Stimulated activated CD8-positive, alpha-beta memory T cell treated with anti-CD3 and anti-CD28 coated beads, Interleukin-12 subunit alpha, Interleukin-12 subunit beta, amount 100 ng/mL, for 4 hours (primary cell): Measurements from ENCODE around the gene ZFR2.
"Not testable (repeated sequence)": the region's sequence is repeated elsewhere in the genome, so short reads cannot be mapped to it uniquely, and the experiment has no call there.

Source experiments
- DNase-seq: peaks from one replicate; pipeline ENCODE4 v3.0.0-alpha.2; 2020; ENCODE audit warnings: low read depth

The ZFR2 gene

DNA sequence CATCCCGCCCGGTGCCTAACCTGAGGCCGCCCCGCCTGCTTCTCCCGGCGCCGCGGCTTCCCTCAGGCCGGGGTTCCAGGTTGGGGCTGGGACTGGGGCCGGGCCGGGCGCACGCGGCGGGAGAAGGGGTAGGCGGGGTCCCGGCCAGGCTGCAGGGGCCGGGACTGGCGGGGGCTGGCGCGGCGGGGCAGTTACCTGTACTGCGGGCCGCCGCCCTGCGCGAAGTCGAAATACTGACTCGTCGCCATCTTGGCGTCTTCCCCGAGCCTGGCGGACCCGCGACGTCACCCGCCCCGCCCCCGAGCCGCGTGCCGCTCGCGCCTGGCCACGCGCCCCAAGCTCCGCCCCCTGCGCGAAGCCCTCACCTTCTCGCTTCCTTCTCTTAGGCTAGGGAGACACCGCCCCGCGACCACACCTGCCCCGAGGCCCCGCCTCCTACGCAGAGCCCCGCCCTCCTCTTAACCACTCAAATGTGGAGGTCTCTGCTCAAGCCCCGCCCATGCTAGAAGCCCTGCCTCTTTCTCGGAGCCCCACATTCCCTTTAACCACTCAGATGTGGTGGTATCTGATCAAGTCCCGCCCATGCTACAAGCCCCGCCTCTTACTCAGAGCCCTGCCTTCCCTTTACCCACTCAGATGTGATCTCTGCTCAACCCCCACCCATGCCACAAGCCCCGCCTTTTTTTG is at the start of gene ZFR2:
Gene ZFR2, minus strand, starts transcription at position 269 of the 687 bp plus-strand sequence. Its CDS starts 21 bp downstream, at position 248.
- no peak for DNase-seq

DNA sequence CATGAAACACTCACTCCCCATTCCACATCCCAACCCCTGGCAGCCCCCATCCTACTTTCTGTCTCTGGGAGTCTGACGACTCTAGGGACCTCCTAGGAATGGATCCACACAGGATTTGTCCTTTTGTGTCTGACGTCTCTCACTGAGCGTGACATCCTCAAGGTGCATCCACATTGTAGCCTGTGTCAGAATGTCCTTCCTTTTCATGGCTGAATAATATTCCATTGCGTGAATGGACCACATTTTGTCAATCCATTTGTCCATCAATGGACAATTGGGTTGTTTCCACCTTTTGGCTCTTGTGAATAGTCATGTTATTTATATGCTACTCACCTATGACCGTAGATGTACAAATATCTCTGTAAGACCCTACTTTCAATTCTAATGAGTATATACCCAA is 47.2 kb upstream of the ZFR2 start:
- no peak for DNase-seq

DNA sequence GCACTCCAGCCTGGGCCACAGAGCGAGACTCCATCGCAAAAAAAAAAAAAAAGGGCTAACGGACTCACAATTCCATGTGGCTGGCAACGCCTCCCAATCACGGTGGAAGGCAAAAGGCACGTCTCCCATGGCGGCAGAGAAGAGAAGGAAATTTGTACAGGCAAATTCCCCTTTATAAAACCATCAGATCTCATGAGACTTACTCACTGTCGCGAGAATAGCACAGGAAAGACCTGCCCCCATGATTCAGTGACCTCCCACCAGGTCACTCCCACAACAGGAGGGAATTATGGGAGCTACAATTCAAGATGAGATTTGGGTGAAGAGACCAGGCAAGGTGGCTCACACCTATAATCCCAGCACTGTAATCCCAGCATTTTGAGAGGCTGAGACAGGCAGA is 45.4 kb upstream of the ZFR2 start:
- DNase-seq = no peak

DNA sequence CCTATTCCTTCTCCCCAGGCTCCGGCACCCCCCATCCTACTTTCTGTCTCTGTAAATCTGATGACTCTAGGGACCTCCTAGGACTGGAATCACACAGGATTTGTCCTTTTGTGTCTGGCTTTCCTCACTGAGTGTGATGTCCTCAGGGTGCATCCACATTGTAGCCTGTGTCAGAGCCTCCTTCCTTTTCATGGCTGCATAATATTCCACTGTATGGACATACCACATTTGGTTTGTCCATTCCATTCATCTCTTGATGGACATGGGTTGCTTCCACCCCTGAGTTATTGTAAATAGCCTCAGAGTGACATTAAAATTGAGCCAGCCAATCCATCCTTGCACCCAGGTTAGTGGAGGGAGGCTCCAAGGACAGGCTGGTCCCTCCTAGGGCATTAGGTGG is 41.3 kb upstream of the ZFR2 start:
- DNase-seq = no peak

DNA sequence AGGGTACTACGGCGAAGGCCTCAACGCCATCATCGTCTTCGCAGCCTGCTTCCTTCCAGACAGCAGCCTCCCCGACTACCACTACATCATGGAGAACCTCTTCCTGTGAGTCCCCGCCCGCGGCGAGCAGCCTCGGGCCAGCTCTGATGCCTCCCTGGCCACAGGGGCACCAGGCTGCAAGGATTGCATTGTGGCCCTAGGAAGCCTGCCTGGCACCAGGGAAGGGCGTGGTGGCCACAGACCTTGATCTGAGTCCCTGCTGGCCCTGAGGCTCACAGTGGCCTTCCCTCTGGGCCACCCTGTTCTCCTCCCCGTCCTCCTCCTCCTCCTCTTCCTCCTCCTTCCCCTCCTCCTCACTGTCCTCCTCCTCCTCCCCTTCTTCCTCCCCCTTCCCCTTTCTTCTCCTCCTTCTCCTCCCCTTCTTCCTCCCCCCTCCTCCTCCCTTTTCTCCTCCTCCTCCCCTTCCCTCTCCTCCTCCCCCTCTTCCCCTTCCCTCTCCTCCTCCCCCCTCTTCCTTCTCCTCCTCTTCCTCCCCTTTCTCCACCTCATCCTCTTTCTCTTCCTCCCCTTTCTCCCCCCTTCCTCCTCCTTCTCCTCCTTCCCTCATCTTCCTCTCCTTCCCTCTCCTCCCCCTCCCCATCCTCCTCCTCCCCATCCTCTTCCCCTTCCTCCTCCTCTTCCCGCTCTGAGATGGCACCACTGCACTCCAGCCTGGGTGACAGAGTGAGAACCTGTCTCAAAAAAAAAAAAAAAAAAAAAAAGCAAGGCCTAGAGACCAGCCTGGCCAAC is 39.6 kb upstream of the ZFR2 start:
- DNase-seq = no peak

DNA sequence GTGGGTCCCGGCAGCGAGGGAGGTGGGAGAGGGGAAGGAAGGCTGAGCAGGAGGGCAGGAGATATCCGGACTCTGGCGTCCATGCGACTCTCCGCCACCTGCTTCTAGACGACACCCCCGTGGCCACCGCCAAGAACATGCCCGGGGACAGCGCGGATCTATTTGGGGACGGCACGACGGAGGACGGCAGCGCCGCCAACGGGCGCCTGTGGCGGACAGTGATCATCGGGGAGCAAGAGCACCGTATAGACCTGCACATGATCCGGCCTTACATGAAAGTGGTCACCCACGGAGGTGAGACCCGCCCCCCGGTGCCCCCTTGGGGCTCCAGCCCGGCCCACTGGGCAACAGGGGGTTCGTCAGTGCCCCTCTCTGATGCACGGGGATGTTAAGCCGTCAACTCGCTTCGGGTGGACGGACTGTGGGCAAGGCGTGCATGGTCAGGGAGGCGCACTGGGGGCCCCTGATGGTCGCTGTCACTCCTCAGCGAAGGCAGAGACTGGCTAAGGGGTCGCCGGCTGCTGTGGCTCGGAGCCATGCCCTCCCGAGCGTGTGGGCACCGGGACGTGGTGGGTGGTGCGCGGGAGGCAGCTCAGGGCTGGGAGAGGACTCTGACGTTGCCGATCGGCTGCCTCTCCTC is 38.9 kb upstream of the ZFR2 start:
- no peak for DNase-seq

DNA sequence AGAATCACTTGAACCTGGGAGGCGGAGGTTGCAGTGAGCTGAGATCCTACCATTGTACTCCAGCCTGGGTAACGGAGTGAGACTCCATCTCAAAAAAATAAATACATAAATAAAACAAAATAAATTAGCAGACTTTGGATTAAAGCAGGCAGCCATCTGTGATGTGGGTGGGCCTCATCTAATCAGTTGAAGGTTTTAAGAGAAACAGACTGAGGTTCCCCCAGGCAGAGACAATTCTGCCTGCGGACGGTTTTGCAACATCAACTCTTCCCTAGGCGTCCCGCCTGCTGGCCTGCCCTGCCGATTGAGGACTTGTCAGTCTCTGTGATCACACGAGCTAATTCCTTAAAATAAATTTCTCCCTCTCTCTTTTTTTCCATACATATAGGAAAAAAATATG is 35.4 kb upstream of the ZFR2 start:
- DNase-seq = no peak

DNA sequence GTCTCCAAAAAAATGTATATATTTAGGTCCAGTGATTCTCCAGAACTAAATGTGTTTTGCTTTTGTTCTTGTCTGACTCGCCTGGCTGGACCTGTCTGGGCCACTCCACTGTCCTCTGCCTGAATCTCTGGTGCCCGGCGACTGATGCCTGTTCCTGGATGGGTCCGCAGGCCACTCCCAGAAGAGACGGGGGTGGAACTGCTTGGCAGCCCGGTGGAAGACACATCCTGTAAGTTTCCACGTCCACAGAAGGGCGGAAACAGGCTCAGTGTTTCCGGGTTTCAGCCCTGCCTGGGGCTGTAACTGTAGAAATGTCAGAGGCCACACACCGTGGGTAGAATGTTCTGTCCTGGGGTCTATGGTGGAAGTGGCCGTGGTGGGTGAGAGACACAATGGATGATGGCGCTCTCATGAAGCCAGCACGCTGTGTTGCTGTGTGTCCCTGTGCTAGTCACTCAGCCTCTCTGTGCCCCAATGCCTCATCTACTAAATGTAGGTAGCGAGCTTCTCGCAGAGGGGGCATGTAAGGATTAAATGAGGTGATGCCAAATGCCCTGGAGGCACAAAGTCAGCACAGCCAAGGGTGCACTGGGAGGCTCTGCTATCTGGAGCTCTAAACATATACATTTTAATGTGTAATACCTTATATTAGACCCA is 33.6 kb upstream of the ZFR2 start:
- DNase-seq = no peak

DNA sequence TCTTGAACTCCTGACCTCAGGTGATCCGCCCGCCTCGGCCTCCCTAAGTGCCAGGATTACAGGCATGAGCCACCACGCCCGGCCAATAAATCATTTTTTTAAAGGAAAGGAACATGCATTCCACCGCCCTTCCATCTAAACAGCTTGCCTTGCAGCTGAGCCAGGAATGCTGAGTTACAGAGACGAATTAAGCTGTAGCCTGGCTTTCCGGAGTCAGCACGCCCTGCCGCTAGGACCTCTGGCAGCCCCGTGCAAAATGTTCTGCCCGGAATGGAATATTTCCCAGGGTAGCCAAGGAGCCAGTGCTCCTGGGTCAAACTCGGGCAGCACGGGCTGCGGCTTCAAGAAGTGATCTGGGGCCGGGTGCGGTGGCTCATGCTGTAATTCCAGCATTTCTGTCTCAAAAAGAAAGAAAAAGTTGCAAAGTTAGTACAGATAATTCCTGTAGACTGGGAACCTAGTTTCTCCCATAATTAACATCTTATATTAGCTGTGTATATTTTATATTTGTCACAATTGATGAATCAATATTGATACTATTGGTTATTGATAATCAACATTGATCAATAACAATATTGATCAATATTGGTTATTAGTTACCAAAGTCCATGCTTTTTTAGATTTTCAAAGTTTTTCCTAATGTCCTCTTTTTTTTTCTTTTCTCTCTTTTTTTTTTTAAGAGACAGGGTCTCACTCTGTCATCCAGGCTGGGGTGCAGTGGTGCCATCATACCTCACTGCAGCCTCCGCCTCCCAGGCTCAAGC is 30.9 kb upstream of the ZFR2 start:
- DNase-seq = no peak

DNA sequence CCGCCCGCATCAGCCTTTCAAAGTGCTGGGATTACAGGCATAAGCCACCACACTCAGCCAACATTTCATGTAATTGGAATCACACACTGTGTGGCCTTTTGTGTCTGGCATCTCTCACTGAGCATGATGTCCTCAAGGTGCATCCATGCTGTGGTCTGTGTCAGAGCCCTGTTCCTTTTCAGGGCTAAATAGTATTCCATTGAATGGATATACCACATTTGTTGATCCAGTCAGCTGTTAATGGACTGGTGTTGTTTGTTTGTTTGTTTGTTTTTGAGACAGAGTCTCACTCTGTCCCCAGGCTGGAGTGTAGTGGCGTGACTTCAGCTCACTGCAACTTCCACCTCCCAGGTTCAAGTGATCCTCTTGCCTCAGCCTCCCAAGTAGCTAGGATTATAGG is 29.6 kb upstream of the ZFR2 start:
- no peak for DNase-seq

DNA sequence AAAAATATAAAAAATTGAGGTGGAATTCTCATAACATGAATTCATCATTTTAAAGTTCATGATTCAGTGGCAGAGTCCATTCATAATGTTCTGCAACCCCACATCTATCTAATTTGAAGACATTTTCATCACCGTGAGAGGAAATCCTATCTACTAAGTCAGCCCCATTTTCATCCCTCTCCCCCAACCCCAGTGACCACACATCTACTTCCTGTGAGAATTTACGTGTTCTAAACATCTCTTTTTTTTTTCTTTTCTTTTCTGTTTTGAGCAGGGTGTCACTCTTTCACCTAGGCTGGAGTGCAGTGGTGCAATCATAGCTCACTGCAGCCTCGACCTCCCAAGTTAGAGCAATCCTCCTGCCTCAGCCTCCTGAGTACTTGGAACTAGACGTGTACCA is 29.1 kb upstream of the ZFR2 start:
- DNase-seq = no peak

DNA sequence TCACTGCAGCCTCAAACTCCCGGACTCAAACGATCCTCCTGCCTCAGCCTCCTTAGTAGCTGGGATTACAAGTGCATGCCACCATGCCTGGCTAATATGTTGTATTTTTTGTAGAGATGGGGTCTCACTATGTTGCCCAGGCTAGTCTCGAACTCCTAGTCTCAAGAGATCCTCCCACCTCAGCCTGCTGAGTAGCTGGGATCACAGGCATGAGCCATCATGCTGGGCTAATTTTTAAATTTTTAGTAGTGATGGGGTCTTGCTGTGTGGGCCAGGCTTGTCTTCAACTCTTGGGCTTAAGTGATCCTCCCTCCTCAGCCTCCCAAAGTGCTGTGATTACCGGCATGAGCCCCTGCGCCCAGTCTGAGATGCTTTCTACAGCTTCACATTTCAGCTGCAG is 26.9 kb upstream of the ZFR2 start:
- no peak for DNase-seq

DNA sequence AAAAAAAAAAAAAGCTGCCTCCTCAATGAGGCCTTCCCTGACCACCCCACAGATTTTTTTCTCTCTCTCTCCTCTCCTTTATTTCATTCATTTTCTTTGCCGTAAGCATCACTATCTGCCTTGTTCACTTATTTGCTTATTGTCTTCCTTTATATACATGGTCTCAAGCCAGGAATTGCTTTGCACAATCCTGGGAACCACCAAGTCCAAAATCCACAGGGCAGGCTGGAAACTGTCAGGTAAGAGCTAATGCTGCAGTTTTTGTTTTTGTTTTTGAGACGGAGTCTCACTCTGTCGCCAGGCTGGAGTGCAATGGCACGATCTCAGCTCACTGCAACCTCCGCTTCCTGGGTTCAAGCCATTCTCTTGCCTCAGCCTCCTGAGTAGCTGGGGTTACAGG is 26.1 kb upstream of the ZFR2 start:
- not testable (repeated sequence) for DNase-seq

DNA sequence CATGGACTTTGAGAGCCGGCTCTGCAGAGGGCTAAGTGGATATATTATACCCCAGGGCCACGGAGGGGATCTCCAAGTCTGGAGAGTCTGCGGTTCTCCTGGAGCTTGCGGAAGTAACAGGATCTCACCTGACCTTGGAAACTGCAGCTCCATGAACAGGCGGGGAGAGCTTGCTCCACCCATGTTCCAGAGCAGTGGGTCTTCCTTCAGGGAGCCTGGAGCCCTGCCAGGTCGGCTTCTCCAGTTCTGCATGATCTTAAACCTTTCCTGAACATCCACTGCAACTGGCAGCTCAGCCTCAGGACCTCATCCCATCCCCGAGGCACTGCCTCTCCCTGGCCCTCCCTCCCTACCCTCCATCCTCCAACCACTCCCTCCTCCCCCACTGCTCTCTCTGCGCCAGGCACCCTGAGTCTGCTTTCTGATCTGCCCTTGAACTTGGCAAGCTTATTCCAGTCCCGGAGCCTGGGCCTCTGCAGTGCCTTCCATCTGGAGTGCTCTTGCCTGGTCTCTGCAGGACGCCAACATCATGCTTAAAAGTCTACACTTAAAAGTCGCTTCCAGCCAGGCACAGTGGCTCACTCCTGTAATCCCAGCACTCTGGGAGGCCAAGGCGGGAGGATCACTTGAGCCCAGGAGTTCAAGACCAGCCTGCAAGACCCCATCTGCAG is 24.8 kb upstream of the ZFR2 start:
- no peak for DNase-seq

DNA sequence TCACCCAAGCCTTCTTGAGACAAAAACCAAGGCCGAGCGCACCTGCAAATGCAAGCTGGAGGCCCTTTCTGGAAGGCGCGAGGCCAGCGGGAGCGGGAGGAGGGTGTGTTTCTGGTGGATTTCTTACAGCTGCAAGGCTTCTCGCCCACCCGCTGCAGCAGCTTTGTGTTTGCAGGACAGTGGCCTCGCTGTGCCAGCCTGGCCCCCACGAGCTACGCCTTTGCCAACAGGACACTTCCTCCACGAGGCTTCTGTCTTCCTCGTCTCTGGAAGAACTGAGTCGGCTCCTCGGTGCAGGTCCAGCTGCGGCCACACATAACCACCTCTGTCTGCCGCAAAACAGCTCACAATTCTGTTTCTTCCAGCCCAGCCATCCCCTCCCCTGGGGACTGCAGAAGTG is 21.8 kb upstream of the ZFR2 start:
- no peak for DNase-seq

DNA sequence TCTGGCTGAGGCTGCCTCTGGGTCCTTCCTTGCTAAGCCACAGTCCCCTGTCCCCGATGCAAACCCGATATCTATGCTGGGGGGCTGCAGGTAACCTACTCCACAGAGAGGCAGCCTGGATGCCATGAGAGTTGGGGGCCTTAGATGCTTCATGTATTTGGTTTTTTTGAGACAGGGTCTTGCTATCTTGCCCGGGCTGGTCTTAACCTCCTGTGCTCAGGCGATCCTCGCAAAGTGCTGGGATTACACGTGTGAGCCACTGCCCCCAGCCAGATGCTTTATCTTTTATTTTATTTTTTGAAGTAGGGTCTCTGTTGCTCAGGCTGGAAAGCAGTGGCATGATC is 13.2 kb upstream of the ZFR2 start:
- DNase-seq = no peak

DNA sequence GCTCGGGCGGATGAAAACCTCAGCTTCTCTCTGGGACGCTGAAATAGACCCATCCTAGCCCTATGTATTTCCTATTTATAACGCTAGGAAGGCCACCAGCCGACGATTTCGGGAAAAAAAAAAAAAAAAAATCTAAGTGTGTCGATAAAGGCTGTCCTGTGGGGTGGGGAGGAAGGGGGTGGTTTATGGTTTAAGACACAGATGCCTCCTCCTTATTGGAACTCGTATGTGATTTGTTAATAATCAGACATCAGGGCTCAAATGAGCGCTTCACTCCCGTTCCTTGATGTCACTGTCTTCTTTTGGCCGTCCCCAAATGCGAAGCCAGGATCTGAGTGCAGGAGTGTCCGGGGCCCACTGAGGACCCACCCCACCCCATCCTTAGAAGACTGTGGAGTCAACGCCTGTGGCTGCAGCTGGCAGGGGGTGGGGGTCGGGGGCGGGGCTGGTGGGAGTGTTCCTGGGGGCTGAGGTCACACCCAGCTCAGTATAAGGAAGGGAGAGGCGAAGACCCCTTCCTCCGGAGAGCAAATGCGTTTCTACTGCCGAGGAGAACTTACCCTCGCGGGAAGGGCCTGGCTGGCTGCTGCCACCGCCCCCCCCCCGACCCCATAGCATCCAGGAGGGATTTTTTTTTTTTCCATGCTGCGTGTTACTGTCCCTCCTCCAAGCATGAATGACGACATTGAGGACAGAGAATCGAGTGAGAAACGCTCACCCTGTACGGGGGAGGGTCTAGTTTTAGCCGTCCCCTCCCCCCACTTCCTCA is 12.6 kb upstream of the ZFR2 start:
- DNase-seq = no peak

DNA sequence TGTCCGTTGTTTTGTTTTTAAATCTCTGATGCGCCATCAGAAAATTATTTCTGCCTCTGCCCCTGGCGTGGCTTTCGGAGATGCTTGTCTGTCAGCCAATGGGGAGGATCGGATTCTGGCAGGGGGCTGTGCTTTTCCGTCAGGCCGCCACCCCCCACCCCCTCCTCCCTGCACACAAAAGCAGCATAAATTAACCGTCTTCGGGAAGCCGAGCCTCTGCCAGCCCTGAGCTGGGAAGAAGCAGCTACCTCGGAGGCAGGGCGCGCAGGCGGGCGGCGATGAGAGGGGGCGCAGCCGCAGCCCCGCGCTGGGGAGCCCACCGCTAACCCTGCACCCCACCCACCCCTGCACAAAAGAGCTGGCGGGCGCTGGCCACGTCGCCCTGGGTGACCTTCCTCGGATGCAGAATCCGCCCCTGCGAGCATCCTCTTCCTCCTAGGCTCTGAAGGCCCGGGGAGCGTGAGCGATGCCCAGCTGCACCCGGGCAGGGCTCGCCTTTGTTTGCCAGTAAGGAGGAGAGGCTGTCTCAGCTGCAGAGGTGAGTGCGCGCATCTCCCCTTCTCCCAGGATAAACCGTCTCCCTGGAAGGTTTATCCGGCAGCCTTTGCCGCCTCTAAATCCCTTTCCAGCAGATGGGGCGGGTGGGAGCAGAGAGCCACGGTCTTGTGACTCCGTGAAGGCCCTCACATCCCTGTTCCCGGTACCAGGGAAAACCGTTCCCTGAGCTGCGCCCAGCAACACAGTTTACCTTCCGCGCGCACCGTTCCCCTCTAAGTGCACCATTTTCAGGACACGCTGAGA is 11.8 kb upstream of the ZFR2 start, which contains the start of gene ATCAY:
Gene ATCAY, plus strand, starts transcription at position 215 of the 801 bp plus-strand sequence. CDS start 5,083 bp downstream, outside the sequence.
- no peak for DNase-seq

DNA sequence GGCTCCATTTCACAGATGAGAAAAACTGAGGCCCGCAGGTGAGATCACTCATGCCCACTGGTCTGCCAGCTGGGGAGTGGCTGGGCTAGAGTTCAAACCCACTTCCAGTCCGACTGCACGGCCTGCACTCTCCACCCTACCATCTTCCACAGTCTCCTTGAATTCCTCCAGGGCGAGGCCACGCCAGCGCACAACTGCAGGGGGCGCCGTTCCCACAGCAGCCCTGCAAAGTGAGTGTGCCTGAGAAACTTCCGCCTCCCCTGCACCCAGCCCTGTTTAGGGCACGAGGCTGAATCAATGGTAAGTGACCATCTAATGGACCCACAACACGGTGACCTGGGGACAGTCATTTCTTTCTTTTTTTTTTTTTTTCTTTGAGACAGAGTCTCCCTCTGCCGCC is 10.8 kb upstream of the ZFR2 start:
- no peak for DNase-seq

DNA sequence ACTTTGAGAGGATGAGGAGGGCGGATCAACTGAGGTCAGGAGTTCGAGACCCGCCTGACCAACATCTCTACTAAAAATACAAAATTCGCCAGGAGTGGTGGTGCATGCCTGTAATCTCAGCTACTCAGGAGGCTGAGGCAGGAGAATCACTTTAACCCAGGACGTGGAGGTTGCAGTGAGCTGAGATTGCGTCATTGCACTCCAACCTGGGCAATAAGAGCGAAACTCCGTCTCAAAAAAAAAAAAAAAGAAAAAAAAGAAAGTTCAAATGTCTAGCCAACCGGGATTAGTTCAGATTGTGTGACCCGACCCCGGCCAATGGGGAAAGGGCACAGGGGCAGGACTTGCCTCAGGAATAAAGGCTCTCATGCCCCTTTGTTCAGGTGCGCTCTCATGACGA is 5.9 kb upstream of the ZFR2 start:
- not testable (repeated sequence) for DNase-seq
